Activated CD8-positive, alpha-beta memory T cell treated with anti-CD3 and anti-CD28 coated beads, Interleukin-2, amount 50 U/mL, for 4 hours (primary cell): ENCODE results near the gene PRKAG2.
"Not testable (repeated sequence)": the region's sequence is repeated elsewhere in the genome, so short reads cannot be mapped to it uniquely, and the experiment has no call there.

ENCODE experiments used
- DNase-seq: peaks from one replicate; pipeline ENCODE4 v3.0.0-alpha.2; 2020

PRKAG2 gene

GRCh38 chr7:151782598-151783448 lies 94.1 kb downstream of the PRKAG2 start:
- DNase-seq: peak; percentile 79

GRCh38 chr7:151782256-151782597 lies 94.7 kb downstream of the PRKAG2 start:
- not testable (repeated sequence) for DNase-seq

- no peak for DNase-seq
These were observed 95.6 kb downstream of the PRKAG2 start for GRCh38 chr7:151781161-151781845.

- no peak for DNase-seq
These were observed 96.3 kb downstream of the PRKAG2 start for GRCh38 chr7:151780631-151781030.

GRCh38 chr7:151779678-151780077 lies 97.2 kb downstream of the PRKAG2 start:
- no peak for DNase-seq

GRCh38 chr7:151779255-151779654 lies 97.7 kb downstream of the PRKAG2 start:
- DNase-seq: no peak

- no peak for DNase-seq
These were observed 98.8 kb downstream of the PRKAG2 start for GRCh38 chr7:151777908-151778670.

GRCh38 chr7:151777495-151777880 lies 99.4 kb downstream of the PRKAG2 start:
- no peak for DNase-seq

- DNase-seq: no peak
These were observed 99.9 kb downstream of the PRKAG2 start for GRCh38 chr7:151776876-151777494.

- no peak for DNase-seq
These were observed 100.5 kb downstream of the PRKAG2 start for GRCh38 chr7:151776446-151776845.

- no peak for DNase-seq
These were observed 101.1 kb downstream of the PRKAG2 start for GRCh38 chr7:151775547-151776443.

- no peak for DNase-seq
These were observed 102.0 kb downstream of the PRKAG2 start for GRCh38 chr7:151774951-151775350.

- no peak for DNase-seq
These were observed 103.1 kb downstream of the PRKAG2 start for GRCh38 chr7:151773797-151774196.

GRCh38 chr7:151770232-151770631 lies 106.7 kb downstream of the PRKAG2 start:
- no peak for DNase-seq

- peak; percentile 46 for DNase-seq
These were observed 107.6 kb downstream of the PRKAG2 start for GRCh38 chr7:151769188-151769821.

- DNase-seq: no peak
These were observed 108.1 kb downstream of the PRKAG2 start for GRCh38 chr7:151768805-151769187.

- DNase-seq: no peak
These were observed 109.4 kb downstream of the PRKAG2 start for GRCh38 chr7:151767557-151767956.

- DNase-seq: no peak
These were observed 112.6 kb downstream of the PRKAG2 start for GRCh38 chr7:151764056-151764920.

GRCh38 chr7:151763420-151763984 lies 113.4 kb downstream of the PRKAG2 start:
- no peak for DNase-seq

GRCh38 chr7:151762583-151763245 lies 114.2 kb downstream of the PRKAG2 start:
- no peak for DNase-seq
